AG04450 (cell line): ENCODE results near the gene CHRNB2. TPM values are rescaled to one million over a fixed set of nuclear protein-coding genes. Genes with fewer than 3 reads are reported as not detected.

Source experiments
- CTCF ChIA-PET: fragments of 300-600, 350-600 bp; formaldehyde crosslinking; extraction: SDS; loops from one replicate; lab custom pipeline; 2022; ENCODE audit warnings: antibody characterized with exemption, inconsistent platforms; lab: Charles Lee
- POLR2A ChIA-PET: fragments of 350-600 bp; formaldehyde crosslinking; extraction: SDS; loops from one replicate; lab custom pipeline; 2021; ENCODE audit warnings: antibody characterized with exemption, inconsistent platforms; lab: Yijun Ruan, JAX
- DNase-seq: peaks from one replicate; pipeline ENCODE4 v3.0.0-alpha.2; 2011; ENCODE audit warnings: low read depth, low spot score
- H3K27ac ChIP-seq: one replicate; pipeline ENCODE4 v1.5.1; 2012; ENCODE audit warnings: low read depth, low read length, control low read depth
- H3K27me3 ChIP-seq: one replicate; pipeline ENCODE4 v1.6.0; 2012; ENCODE audit warnings: low read length; ENCODE audit not compliant: control insufficient read depth, insufficient read depth
- H3K4me3 ChIP-seq: 2 replicates; pipeline ENCODE4 v1.5.1; 2011; ENCODE audit warnings: mild to moderate bottlenecking, low read depth, low read length, control low read depth
- H3K9me3 ChIP-seq: 2 replicates; pipeline ENCODE4 v1.5.1; 2012; ENCODE audit warnings: low read length; ENCODE audit not compliant: control insufficient read depth, insufficient read depth
- polyA plus RNA-seq: library from polyadenylated mRNA; depleted of rRNA; stranded (reverse); fragments of >200 nt; gene quantifications from 2 replicates; pipeline ENCODE4 v1.2.3, GENCODE V29; 2011
- TF ChIP-seq, protein P1 (sequence below): IDR thresholded peaks from 2 replicates; pipeline ENCODE4 v1.5.1; 2011; ENCODE audit warnings: low read depth, low read length, control low read depth, inconsistent platforms

CHRNB2 gene
- polyA plus RNA-seq, 1 experiment: 0.06 TPM

DNA sequence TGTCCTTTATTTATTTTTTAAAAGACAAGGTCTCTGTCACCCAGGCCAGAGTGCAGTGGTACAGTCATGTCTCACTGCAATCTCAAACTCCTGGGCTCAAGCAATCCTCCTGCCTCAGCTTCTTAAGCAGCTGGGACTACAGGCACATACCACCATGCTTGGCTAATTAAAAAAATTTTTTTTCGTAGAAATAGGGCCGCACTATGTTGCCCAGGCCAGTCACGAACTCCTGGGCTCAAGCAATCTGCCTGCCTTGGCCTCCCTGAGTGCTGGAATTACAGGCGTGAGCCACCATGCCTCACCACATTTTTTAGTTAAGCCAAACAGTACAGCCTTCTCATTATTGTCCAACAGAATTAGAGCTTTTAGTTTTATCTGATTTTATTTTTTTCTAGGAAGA, 47.8 kb downstream of the CHRNB2 start:
- POLR2A ChIA-PET: interaction anchor here (0.6 kb wide), 1 partner anchor 25 kb away, joined by 4 read pairs; no protein-coding TSS in a partner anchor
- no peak overlapping the region for H3K4me3 ChIP-seq
- TF ChIP-seq, protein P1, sequence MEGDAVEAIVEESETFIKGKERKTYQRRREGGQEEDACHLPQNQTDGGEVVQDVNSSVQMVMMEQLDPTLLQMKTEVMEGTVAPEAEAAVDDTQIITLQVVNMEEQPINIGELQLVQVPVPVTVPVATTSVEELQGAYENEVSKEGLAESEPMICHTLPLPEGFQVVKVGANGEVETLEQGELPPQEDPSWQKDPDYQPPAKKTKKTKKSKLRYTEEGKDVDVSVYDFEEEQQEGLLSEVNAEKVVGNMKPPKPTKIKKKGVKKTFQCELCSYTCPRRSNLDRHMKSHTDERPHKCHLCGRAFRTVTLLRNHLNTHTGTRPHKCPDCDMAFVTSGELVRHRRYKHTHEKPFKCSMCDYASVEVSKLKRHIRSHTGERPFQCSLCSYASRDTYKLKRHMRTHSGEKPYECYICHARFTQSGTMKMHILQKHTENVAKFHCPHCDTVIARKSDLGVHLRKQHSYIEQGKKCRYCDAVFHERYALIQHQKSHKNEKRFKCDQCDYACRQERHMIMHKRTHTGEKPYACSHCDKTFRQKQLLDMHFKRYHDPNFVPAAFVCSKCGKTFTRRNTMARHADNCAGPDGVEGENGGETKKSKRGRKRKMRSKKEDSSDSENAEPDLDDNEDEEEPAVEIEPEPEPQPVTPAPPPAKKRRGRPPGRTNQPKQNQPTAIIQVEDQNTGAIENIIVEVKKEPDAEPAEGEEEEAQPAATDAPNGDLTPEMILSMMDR: no peak
- no peaks in the 10 kb centered on the region for H3K27me3 ChIP-seq
- CTCF ChIA-PET: interaction anchor here (0.7 kb wide), 1 partner anchor 56 kb away, joined by 3 read pairs; no protein-coding TSS in a partner anchor
- no peak for DNase-seq
- no peaks in the 10 kb centered on the region for H3K9me3 ChIP-seq
- peak overlapping the region; percentile 21 for H3K27ac ChIP-seq

DNA sequence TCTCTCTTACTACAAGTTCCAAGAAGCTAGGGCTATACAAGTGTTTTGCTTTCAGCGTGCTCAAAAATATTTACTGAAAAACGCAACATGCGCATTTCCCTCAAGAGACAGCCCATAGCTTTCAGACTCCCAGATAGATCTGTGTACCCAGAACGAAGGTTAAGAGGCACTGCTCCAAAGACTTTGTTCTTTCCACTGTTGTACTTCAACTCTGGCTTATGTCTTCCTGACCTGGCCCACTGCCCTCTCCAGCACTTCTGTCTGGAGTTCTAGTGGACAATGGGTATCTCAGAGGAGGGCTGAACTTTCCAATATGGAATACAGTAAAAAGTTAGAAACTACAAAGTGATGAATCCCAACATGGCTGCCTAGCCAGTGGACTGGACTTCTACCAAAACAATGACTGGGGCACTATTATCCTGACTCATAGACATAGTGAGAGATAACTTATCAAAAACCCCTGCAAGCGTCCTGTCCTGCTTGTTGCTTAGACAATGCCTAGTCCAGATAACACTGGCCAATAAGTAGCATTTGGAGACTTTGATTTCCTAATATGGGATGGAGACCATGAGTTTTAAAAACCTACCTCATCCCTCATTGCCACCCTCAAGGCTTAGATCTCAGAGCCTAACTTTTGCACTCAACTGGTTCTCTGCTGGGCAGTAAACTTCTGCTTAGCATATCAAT, 49.2 kb downstream of the CHRNB2 start:
- no peak for DNase-seq
- CTCF ChIA-PET: no interaction called here
- no peaks in the 10 kb centered on the region for H3K9me3 ChIP-seq
- no peak overlapping the region for H3K27ac ChIP-seq
- TF ChIP-seq, protein P1: no peak
- POLR2A ChIA-PET: no interaction called here
- H3K27me3 ChIP-seq: no peaks in the 10 kb centered on the region
- H3K4me3 ChIP-seq: no peak overlapping the region

DNA sequence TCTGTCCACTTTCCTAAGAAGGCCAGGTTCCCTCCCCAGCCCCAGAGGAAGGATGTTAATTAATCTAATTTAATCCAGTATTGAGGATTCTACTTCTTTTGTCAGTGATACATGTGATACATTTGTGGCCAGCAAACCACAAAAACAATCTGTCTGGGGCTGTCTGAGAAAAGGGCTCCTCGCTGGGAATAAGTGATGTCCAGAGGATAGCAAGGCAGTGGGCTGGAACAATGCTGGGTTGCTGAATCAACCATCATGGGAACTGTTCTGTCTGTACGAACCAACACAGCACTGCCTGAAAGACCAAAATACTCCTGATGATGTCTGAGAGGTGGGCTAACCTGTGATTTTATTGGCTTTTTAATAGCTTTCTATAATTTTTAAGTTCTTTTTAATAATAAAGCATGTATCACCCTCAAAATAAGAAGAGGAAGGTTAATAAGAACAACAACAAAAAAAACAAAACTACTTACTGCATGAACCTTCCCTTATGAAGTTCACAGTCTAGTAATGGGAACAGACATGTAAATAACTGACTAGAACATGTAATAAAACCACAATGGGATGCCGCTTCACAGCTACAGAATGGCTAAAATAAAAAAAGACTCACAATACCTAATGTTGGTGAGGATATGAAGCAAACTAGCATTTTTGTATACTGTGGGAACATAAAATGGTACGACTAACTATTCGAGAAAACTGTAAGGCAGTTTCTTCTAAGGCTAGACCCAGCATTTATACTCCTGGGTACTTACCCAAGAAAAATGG, 51.8 kb downstream of the CHRNB2 start:
- H3K4me3 ChIP-seq: no peak overlapping the region
- H3K27me3 ChIP-seq: no peaks in the 10 kb centered on the region
- H3K27ac ChIP-seq: no peak overlapping the region
- DNase-seq: no peak
- TF ChIP-seq, protein P1: no peak
- ChIA-PET POLR2A (no interaction called here), CTCF (interaction anchor here (0.7 to 1.9 kb wide), 2 partner anchors 60 to 472 kb away, joined by 3 to 8 read pairs; no protein-coding TSS in a partner anchor)
- H3K9me3 ChIP-seq: no peaks in the 10 kb centered on the region

DNA sequence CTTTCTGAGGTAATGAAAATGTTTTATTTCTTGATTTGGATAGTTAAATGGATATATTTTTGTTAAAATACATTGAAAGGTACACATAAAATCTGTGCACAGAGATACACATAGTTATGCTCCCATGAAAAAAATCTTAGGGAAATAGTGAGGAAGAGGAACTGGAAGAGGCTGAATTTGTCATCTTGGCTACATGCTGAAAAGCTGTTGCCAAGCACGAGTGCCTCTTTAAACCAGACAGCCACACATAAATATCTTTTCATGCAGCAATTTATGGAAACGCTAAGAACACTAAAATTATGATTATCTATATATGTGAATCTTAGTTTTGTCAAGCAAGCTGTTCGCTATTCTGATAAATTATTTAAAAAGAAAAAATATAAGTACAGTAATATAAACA, 53.2 kb downstream of the CHRNB2 start:
- H3K27me3 ChIP-seq: no peaks in the 10 kb centered on the region
- no peak overlapping the region for H3K27ac ChIP-seq
- TF ChIP-seq, protein P1: no peak
- ChIA-PET CTCF (interaction anchor here (0.5 to 1.9 kb wide), 2 partner anchors 61 to 423 kb away, joined by 5 to 8 read pairs; no protein-coding TSS in a partner anchor), POLR2A (no interaction called here)
- H3K4me3 ChIP-seq: no peak overlapping the region
- no peak for DNase-seq
- H3K9me3 ChIP-seq: no peaks in the 10 kb centered on the region

DNA sequence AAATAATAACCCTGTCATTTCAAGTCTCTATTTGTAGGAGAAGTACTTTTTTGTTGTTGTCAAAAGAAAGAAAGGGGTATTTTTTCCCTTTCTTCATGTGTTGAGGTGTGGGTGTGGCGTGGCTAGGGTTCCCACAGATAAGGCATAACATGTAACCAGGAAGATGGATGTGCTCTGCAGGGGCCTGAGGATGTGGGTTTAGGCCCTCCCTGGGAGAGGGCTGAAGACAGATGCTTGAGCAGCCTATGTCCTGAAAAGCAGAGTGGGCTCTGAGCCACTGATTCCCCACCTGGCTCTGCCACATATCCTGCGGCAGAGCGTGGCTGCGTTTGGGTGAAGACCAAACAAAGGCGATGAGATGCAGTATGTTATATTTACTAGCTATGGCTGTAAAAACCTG, 54.3 kb downstream of the CHRNB2 start:
- TF ChIP-seq, protein P1: no peak
- no peak for DNase-seq
- no peaks in the 10 kb centered on the region for H3K27me3 ChIP-seq
- H3K27ac ChIP-seq: no peak overlapping the region
- H3K4me3 ChIP-seq: no peak overlapping the region
- H3K9me3 ChIP-seq: no peaks in the 10 kb centered on the region
- CTCF ChIA-PET: no interaction called here
- POLR2A ChIA-PET: no interaction called here
